SK-N-SH (cell line): ENCODE measurements around the gene PDE2A. TPM values are rescaled to one million over a fixed set of nuclear protein-coding genes. Genes with fewer than 3 reads are reported as not detected.

Source experiments
- CTCF ChIA-PET: fragments of 300-600, 350-600 bp; formaldehyde crosslinking; extraction: SDS; loops from one replicate; lab custom pipeline; 2021; lab: Yijun Ruan, JAX
- POLR2A ChIA-PET: fragments of 350-600 bp; sonication (Branson Sonifier 250); formaldehyde crosslinking; extraction: SDS; loops from one replicate; lab custom pipeline; 2020; ENCODE audit warnings: antibody characterized with exemption, inconsistent platforms; lab: Yijun Ruan, JAX
- DNase-seq: peaks from one replicate; pipeline ENCODE4 v3.0.0; 2012
- H2AFZ ChIP-seq: fragments of 200-600 bp; sonication (generic); 2 replicates; pipeline ENCODE4 v1.8.1; 2016; ENCODE audit warnings: antibody characterized with exemption, mild to moderate bottlenecking, low read depth
- H3F3A ChIP-seq: fragments of 200-600 bp; sonication (generic); replicated peaks from 2 replicates; pipeline ENCODE3; 2016; ENCODE audit warnings: antibody characterized with exemption, mild to moderate bottlenecking; ENCODE audit not compliant: insufficient read depth
- H3K27ac ChIP-seq, 2 experiments: fragments of 200-500 bp in 1 of 2; fragments of 200-600 bp in 1 of 2; sonication (Bioruptor generic) in 1 of 2; sonication (generic), shearing (Covaris generic) in 1 of 2; 2 replicates each; pipeline versions ENCODE4 v1.5.1 to v1.6.1; 2014 to 2016; ENCODE audit warnings: low read depth in 2 of 2, inconsistent platforms in 1 of 2, low read length in 1 of 2, mild to moderate bottlenecking in 1 of 2, mixed read lengths in 1 of 2
- H3K27me3 ChIP-seq: fragments of 200-600 bp; sonication (generic), shearing (Covaris generic); 2 replicates; pipeline ENCODE4 v1.6.1; 2016; ENCODE audit warnings: mixed run types; ENCODE audit not compliant: insufficient read depth
- H3K36me3 ChIP-seq, 2 experiments: fragments of 200-500 bp in 1 of 2; fragments of 200-600 bp in 1 of 2; sonication (Bioruptor generic) in 1 of 2; sonication (generic) in 1 of 2; replicated peaks in 1 of 2; 2 replicates each; pipeline versions ENCODE3 to v1.5.1; 2014 to 2016; ENCODE audit warnings: low read length in 1 of 2, mild to moderate bottlenecking in 1 of 2; ENCODE audit not compliant: insufficient read depth in 2 of 2, control insufficient read depth in 1 of 2
- H3K4me1 ChIP-seq, 2 experiments: fragments of 200-500 bp in 1 of 2; fragments of 200-600 bp in 1 of 2; sonication (Bioruptor generic) in 1 of 2; sonication (generic), shearing (Covaris generic) in 1 of 2; 2 replicates each; pipeline versions ENCODE4 v1.5.1 to v1.6.1; 2014 to 2016; ENCODE audit warnings: low read depth in 1 of 2, low read length in 1 of 2, mixed run types in 1 of 2; ENCODE audit not compliant: insufficient read depth in 2 of 2, control insufficient read depth in 1 of 2
- H3K4me2 ChIP-seq: fragments of 200-600 bp; sonication (generic), shearing (Covaris generic); 2 replicates; pipeline ENCODE4 v1.6.1; 2017; ENCODE audit warnings: mixed run types
- H3K4me3 ChIP-seq, 2 experiments: fragments of 200-500 bp in 1 of 2; fragments of 200-600 bp in 1 of 2; sonication (Bioruptor generic) in 1 of 2; sonication (generic), shearing (Covaris generic) in 1 of 2; 2 replicates each; pipeline versions ENCODE4 v1.5.1 to v1.8.1; 2014 to 2016; ENCODE audit warnings: low read depth in 2 of 2, inconsistent platforms in 1 of 2, low read length in 1 of 2, mild to moderate bottlenecking in 1 of 2, mixed read lengths in 1 of 2, moderate library complexity in 1 of 2
- H3K79me2 ChIP-seq: fragments of 200-600 bp; sonication (generic); 2 replicates; pipeline ENCODE4 v1.8.1; 2017; ENCODE audit warnings: mild to moderate bottlenecking; ENCODE audit not compliant: insufficient read depth
- H3K9ac ChIP-seq: fragments of 200-600 bp; sonication (generic); 2 replicates; pipeline ENCODE4 v1.6.1; 2017; ENCODE audit warnings: mixed run types
- H3K9me2 ChIP-seq: fragments of 200-600 bp; sonication (generic); 2 replicates; pipeline ENCODE4 v1.6.1; 2017; ENCODE audit warnings: mixed run types
- H3K9me3 ChIP-seq: fragments of 200-600 bp; sonication (generic); 2 replicates; pipeline ENCODE4 v1.6.1; 2017; ENCODE audit warnings: mixed run types, mild to moderate bottlenecking, moderate library complexity
- H4K20me1 ChIP-seq: fragments of 200-600 bp; sonication (generic); 2 replicates; pipeline ENCODE4 v1.6.1; 2017; ENCODE audit warnings: mild to moderate bottlenecking, mixed run types; ENCODE audit not compliant: insufficient read depth
- EP300 ChIP-seq, 2 experiments: IDR thresholded peaks; 2 replicates each; pipeline versions ENCODE4 v1.4.0 to v1.6.1; 2012; ENCODE audit warnings: borderline replicate concordance in 1 of 2, low read depth in 1 of 2, low read length in 1 of 2
- FOXM1 ChIP-seq: IDR thresholded peaks from 2 replicates; pipeline ENCODE4 v1.4.0; 2012; ENCODE audit warnings: low read depth, mild to moderate bottlenecking
- MEF2A ChIP-seq: IDR thresholded peaks from 2 replicates; pipeline ENCODE4 v1.4.0; 2012; ENCODE audit warnings: low read depth, borderline replicate concordance
- NRF1 ChIP-seq: IDR thresholded peaks from 2 replicates; pipeline ENCODE4 v1.6.1; 2012; ENCODE audit warnings: low read depth, mild to moderate bottlenecking, low read length
- PBX3 ChIP-seq: IDR thresholded peaks from 2 replicates; pipeline ENCODE4; 2012
- RCOR1 ChIP-seq: fragments of 150-350 bp; IDR thresholded peaks from 2 replicates; pipeline ENCODE4 v1.6.1; 2017; ENCODE audit warnings: antibody characterized with exemption, low read length
- RFX5 ChIP-seq: IDR thresholded peaks from 2 replicates; pipeline ENCODE4 v1.6.1; 2012; ENCODE audit warnings: mild to moderate bottlenecking, improper control_type of control experiment, low read length
- TAF1 ChIP-seq: IDR thresholded peaks from 2 replicates; pipeline ENCODE4 v1.6.1; 2012; ENCODE audit warnings: low read depth, mild to moderate bottlenecking, low read length, moderate library complexity, borderline replicate concordance
- WGBS: methylation state at CpG from one replicate; pipeline ENCODE4 v1.1.6; 2017; ENCODE audit warnings: low lambda C conversion rate; 5-methylcytosine and 5-hydroxymethylcytosine counted together
- polyA plus RNA-seq, 3 experiments: library from polyadenylated mRNA; depleted of rRNA; stranded (reverse); fragments of >200 nt; gene quantifications; 2 replicates each; pipeline ENCODE4 v1.2.3, GENCODE V29; 2012
- TF ChIP-seq, protein P1 (sequence below): IDR thresholded peaks from 2 replicates; pipeline ENCODE4 v1.4.0; 2012; ENCODE audit warnings: low read depth
- TF ChIP-seq, protein P2 (sequence below): fragments of 200-600 bp; sonication (generic); IDR thresholded peaks from 2 replicates; pipeline ENCODE4 v1.6.1; 2017; ENCODE audit warnings: antibody characterized with exemption, mild to moderate bottlenecking, moderate library complexity

Gene PDE2A
- polyA plus RNA-seq, 1 of the 3 experiments (the other 2 are of a cell fraction) = 0.43 TPM

DNA sequence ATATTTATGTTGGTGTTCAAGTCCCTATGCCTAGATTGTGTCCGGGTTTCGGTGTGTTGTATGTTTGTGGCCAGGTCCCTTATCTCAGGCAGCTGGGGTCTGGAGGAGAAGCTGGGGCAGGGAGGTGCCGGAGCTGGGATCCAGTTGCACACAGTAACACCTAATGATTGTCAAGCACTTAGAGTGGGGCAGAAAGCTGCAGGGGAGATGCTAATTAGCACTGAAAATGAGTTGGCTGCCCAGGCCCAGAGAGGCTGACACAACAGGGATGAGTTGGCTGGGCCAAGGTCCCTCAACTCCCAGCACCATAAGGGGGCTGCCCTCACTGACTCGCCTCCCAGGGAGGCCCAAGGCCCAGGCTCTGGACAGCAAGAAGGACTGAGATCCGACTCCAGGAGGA is 12.2 kb downstream of the PDE2A start:
- Histone ChIP-seq H3K36me3 (no peaks in the 10 kb centered on the region), H3K9me3 (no peaks in the 10 kb centered on the region), H3K9me2 (no peaks in the 10 kb centered on the region), H2AFZ (no peak overlapping the region), H4K20me1 (no peaks in the 10 kb centered on the region), H3K79me2 (no peaks in the 10 kb centered on the region), H3K27ac (no peak overlapping the region), H3K4me3 (no peak overlapping the region), H3K27me3 (peaks cover 23% of the 10 kb centered on the region; the same call in 1 of the 2 replicates), H3K4me1 (peaks cover 0 to 17% of the 10 kb centered on the region in 2 experiments; a peak in 1 of 4 replicates), H3K4me2 (no peak overlapping the region), H3K9ac (no peak overlapping the region), H3F3A (no peaks in the 10 kb centered on the region)
- ChIA-PET POLR2A (no interaction called here), CTCF (interaction anchor here (1.1 to 1.9 kb wide), 4 partner anchors 19 to 191 kb away, joined by 5 to 6 read pairs (median 6); no protein-coding TSS in a partner anchor)
- WGBS = 47% methylated on average over 5 of the region's 5 CpGs
- DNase-seq = no peak
- TF ChIP-seq PBX3 (no peak), TAF1 (no peak), RCOR1 (no peak), MEF2A (no peak), EP300 (IDR thresholded peaks at IDR 0.05; ENCODE audit: borderline replicate concordance in 1 of 2, low read depth in 1 of 2, low read length in 1 of 2) (no peak), RFX5 (no peak), FOXM1 (no peak)
- TF ChIP-seq, protein P1, sequence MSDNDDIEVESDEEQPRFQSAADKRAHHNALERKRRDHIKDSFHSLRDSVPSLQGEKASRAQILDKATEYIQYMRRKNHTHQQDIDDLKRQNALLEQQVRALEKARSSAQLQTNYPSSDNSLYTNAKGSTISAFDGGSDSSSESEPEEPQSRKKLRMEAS = no peak
- TF ChIP-seq, protein P2, sequence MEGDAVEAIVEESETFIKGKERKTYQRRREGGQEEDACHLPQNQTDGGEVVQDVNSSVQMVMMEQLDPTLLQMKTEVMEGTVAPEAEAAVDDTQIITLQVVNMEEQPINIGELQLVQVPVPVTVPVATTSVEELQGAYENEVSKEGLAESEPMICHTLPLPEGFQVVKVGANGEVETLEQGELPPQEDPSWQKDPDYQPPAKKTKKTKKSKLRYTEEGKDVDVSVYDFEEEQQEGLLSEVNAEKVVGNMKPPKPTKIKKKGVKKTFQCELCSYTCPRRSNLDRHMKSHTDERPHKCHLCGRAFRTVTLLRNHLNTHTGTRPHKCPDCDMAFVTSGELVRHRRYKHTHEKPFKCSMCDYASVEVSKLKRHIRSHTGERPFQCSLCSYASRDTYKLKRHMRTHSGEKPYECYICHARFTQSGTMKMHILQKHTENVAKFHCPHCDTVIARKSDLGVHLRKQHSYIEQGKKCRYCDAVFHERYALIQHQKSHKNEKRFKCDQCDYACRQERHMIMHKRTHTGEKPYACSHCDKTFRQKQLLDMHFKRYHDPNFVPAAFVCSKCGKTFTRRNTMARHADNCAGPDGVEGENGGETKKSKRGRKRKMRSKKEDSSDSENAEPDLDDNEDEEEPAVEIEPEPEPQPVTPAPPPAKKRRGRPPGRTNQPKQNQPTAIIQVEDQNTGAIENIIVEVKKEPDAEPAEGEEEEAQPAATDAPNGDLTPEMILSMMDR = no peak

GRCh38 chr11:72661486-72661885 is 12.7 kb downstream of the PDE2A start:
- peaks cover 0 to 21% of the 10 kb centered on the region in 2 experiments; a peak in 1 of 4 replicates for H3K4me1 ChIP-seq
- H3K4me3 ChIP-seq = no peak overlapping the region
- H3K36me3 ChIP-seq = no peaks in the 10 kb centered on the region
- TF ChIP-seq NRF1 (no peak), MEF2A (no peak)
- H3K9me3 ChIP-seq = no peaks in the 10 kb centered on the region
- H3K79me2 ChIP-seq = no peaks in the 10 kb centered on the region
- H3K9me2 ChIP-seq = no peaks in the 10 kb centered on the region
- no peak overlapping the region for H3K27ac ChIP-seq
- no peaks in the 10 kb centered on the region for H3F3A ChIP-seq
- CTCF ChIA-PET = interaction anchor here (0.9 to 1.7 kb wide), 2 partner anchors 22 to 75 kb away, joined by 3 to 6 read pairs; no protein-coding TSS in a partner anchor
- no peak overlapping the region for H3K4me2 ChIP-seq
- no peak overlapping the region for H3K9ac ChIP-seq
- H3K27me3 ChIP-seq = peaks cover 23% of the 10 kb centered on the region; the same call in 1 of the 2 replicates
- DNase-seq = no peak
- POLR2A ChIA-PET = no interaction called here
- H2AFZ ChIP-seq = no peak overlapping the region
- WGBS = 71% methylated on average over 8 of the region's 9 CpGs
- no peaks in the 10 kb centered on the region for H4K20me1 ChIP-seq
